Measurements from ENCODE around the gene PHC2. TPM values are rescaled to one million over a fixed set of nuclear protein-coding genes. Genes with fewer than 3 reads are reported as not detected.

Gene PHC2
- total and polyA plus RNA-seq, 8 donors, result 21.8 to 62.1 (median 42.6) TPM

DNA sequence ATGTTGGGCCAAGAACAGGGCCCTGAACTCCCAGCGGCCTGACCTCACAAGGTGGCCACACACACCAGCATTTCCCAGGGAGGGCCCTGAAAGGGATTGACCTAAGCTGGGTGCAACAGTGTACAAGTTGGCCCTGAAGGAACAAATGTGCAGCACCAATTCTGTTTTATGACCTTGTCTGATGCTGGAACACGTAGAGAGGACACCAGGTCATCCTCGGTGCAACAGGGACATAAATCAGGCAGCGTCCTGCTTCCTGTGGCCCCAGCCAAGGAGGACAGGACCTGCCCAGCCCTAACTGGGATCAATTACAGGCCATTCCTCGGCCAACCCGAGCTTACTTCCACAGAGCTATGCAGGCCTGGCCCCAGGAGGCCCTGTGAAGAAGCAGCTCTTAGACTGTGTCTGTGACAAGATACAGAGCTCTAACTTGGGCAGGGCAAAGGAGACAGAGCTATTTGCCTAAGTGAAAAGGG, 12.8 kb upstream of the PHC2 start:
- Histone ChIP-seq H3K9me3 (no peaks in the 10 kb centered on the region), H3K27ac (no peak overlapping the region), H3K27me3 (no peaks in the 10 kb centered on the region), H3K4me3 (no peak overlapping the region), H3K4me1 (no peaks in the 10 kb centered on the region), H3K36me3 (no peaks in the 10 kb centered on the region)
- TF ChIP-seq, protein P1, sequence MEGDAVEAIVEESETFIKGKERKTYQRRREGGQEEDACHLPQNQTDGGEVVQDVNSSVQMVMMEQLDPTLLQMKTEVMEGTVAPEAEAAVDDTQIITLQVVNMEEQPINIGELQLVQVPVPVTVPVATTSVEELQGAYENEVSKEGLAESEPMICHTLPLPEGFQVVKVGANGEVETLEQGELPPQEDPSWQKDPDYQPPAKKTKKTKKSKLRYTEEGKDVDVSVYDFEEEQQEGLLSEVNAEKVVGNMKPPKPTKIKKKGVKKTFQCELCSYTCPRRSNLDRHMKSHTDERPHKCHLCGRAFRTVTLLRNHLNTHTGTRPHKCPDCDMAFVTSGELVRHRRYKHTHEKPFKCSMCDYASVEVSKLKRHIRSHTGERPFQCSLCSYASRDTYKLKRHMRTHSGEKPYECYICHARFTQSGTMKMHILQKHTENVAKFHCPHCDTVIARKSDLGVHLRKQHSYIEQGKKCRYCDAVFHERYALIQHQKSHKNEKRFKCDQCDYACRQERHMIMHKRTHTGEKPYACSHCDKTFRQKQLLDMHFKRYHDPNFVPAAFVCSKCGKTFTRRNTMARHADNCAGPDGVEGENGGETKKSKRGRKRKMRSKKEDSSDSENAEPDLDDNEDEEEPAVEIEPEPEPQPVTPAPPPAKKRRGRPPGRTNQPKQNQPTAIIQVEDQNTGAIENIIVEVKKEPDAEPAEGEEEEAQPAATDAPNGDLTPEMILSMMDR (IDR thresholded peaks at IDR 0.05), result no peak
- peak in 1 of 4 donors; percentile 27 for ATAC-seq
- FAIRE-seq, result no peak
- intact Hi-C loops (cut with DNase I), result no loop called here
- 72 to 73% methylated on average over 6 of the region's 6 CpGs for WGBS, 2 donors
- DNase-seq, result no peak

DNA sequence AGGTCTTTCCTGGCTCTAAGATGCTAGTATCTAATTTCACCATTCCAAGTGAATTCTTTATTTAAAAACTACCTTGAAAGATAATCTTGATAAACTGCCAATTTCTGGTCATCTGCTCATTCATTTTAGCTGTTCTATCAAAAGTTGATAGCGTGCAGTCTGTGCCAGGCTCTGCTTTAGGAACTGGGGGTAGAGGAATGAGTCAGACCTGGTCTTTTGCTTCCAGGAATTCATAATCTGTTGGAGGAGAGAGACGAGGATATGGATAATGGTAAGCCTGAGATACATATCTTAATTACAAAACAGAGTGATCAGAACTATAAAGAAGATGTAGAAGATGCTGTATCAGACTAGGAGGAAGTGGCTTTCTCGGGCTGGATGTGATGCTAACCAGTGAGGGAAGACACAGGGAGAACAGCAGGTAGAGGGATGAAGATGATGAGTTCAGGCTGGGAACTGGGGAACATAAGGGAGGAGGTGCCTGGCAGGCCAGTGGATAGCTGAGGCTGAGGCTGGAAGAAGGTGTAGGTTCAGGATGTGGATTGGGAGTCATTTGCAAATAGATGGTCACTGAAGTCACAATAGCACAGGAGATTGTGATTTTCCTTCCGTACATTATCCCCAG, 12.3 kb upstream of the PHC2 start:
- ATAC-seq (no peak), DNase-seq (no peak), FAIRE-seq (no peak)
- WGBS, 2 donors, result 45 to 60% methylated on average over 4 of the region's 4 CpGs
- TF ChIP-seq, protein P1 (IDR thresholded peaks at IDR 0.05), result no peak
- intact Hi-C loops (cut with DNase I), result no loop called here
- H3K27ac ChIP-seq, result no peak overlapping the region
- no peak overlapping the region for H3K4me3 ChIP-seq
- H3K27me3 ChIP-seq, result no peaks in the 10 kb centered on the region
- H3K9me3 ChIP-seq, result no peaks in the 10 kb centered on the region
- H3K4me1 ChIP-seq, result no peaks in the 10 kb centered on the region
- no peaks in the 10 kb centered on the region for H3K36me3 ChIP-seq

DNA sequence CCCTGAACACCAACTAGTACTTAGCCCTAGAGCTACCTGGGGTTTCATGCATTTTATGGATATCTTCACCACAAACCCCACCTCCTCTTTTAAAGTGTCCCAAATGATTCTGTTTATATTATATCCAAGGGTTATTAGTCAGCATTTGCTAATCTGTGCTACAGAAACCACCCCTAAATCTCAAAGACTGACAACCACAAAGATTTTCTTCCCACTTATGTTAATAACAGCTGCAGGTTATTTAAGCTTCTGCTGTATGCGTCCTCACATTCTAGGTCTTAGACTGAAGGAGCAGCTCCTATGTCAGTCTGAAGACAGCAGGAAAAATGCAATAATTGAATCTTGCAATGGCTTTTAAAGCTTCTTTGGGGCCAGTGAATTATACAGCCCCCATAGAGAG, 11.2 kb upstream of the PHC2 start:
- no peak overlapping the region for H3K27ac ChIP-seq
- no peaks in the 10 kb centered on the region for H3K9me3 ChIP-seq
- FAIRE-seq, result no peak
- TF ChIP-seq, protein P1 (IDR thresholded peaks at IDR 0.05), result no peak
- WGBS, 2 donors, result 81 to 100% methylated on average over 1 of the region's 1 CpG
- intact Hi-C loops (cut with DNase I), result no loop called here
- ATAC-seq, result no peak
- no peaks in the 10 kb centered on the region for H3K27me3 ChIP-seq
- DNase-seq, result no peak
- H3K4me3 ChIP-seq, result no peak overlapping the region
- H3K4me1 ChIP-seq, result no peaks in the 10 kb centered on the region
- H3K36me3 ChIP-seq, result no peaks in the 10 kb centered on the region

DNA sequence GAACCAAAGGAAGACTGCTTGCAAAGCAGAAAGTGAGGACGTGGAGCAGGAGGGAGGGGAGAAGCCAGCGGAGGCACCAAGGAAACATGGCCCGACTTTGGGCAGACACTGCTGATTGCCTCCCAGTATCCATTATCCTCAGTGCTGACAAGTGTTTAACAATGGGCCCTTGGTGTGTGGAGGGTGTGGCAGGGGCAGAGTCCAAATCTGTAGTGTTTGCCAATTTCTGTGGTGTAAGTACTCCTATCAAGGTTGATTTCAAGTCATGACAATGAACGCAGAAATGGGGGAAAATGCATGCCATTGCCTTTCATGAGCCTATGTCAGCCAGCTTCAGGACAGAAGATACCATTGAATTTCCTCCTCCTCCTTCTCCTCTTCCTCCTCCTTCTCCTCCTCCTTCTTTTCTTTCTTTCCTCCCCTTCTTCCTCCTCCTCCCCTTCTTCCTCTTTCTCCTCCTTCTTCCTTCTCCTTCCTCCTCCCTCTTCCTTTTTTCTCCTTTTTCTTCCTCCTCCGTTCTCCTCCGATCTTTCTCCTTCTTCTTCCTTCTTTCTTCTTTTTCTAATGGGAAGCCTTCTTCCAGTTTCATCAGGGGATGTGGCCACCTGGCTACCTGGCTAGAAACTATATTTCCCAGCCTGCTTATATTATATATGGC, 10.3 kb upstream of the PHC2 start:
- no peaks in the 10 kb centered on the region for H3K9me3 ChIP-seq
- ATAC-seq (no peak), DNase-seq (no peak), FAIRE-seq (no peak)
- no peak overlapping the region for H3K4me3 ChIP-seq
- H3K36me3 ChIP-seq, result no peaks in the 10 kb centered on the region
- no peaks in the 10 kb centered on the region for H3K27me3 ChIP-seq
- WGBS, 2 donors, result 82 to 85% methylated on average over 6 of the region's 6 CpGs
- TF ChIP-seq, protein P1 (IDR thresholded peaks at IDR 0.05), result no peak
- no peak overlapping the region for H3K27ac ChIP-seq
- H3K4me1 ChIP-seq, result no peaks in the 10 kb centered on the region
- intact Hi-C loops (cut with DNase I), result no loop called here

DNA sequence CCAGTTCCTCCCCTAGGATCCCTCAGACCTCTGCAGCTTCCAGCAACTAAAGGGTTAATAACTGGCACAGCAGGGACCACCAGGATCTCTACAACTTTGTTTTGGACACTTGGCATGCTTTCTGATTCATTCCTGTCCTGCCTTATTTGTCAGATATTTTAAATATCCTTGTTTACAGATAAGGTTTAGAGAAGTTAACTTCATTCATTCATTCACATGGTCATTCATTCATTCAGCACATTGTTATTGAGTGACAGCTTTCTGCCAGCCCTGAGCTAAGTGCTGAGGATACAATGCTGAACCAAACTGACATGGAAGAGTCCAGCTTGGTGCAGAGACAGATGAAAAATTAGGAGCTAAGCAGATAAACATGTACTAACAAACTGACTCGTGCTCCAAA, 8.8 kb upstream of the PHC2 start:
- intact Hi-C loops (cut with DNase I), result no loop called here
- FAIRE-seq (no peak), ATAC-seq (no peak), DNase-seq (no peak)
- Histone ChIP-seq H3K27me3 (no peaks in the 10 kb centered on the region), H3K27ac (no peak overlapping the region), H3K4me3 (no peak overlapping the region), H3K9me3 (no peaks in the 10 kb centered on the region), H3K36me3 (no peaks in the 10 kb centered on the region), H3K4me1 (no peaks in the 10 kb centered on the region)
- TF ChIP-seq, protein P1 (IDR thresholded peaks at IDR 0.05), result no peak
- 37 to 60% methylated on average over 1 of the region's 1 CpG for WGBS, 2 donors
